HL-60 (cell line): ENCODE measurements around the gene HMOX1.

ENCODE experiments used
- DNase-seq, 2 experiments: peaks; one replicate each; pipeline ENCODE4 v3.0.0-alpha.2; 2010 to 2020; ENCODE audit warnings: low read depth in 1 of 2, low spot score in 1 of 2
- H3K27ac ChIP-seq: fragments of 250-450 bp; sonication (Bioruptor Pico); replicated peaks from 2 replicates; pipeline ENCODE4 v1.5.1; 2020; ENCODE audit warnings: mild to moderate bottlenecking, moderate library complexity
- H3K27me3 ChIP-seq: fragments of 250-450 bp; sonication (Bioruptor Pico); 2 replicates; pipeline ENCODE4 v1.5.1; 2021; ENCODE audit warnings: mild to moderate bottlenecking, moderate library complexity; ENCODE audit not compliant: insufficient read depth, poor library complexity, severe bottlenecking
- H3K4me3 ChIP-seq: replicated peaks from 2 replicates; pipeline ENCODE4 v1.5.1; 2011; ENCODE audit warnings: mild to moderate bottlenecking, control low read depth, low read length; ENCODE audit not compliant: insufficient read depth
- GABPA ChIP-seq: IDR thresholded peaks from 2 replicates; pipeline ENCODE4 v1.6.1; 2012; ENCODE audit warnings: low read depth
- POLR2AphosphoS5 ChIP-seq: IDR thresholded peaks from 2 replicates; pipeline ENCODE4 v1.6.1; 2012; ENCODE audit warnings: low read depth
- SPI1 ChIP-seq: IDR thresholded peaks from 2 replicates; pipeline ENCODE4 v1.6.1; 2012; ENCODE audit warnings: low read depth, mild to moderate bottlenecking, borderline replicate concordance
- TF ChIP-seq, protein P1 (sequence below): IDR thresholded peaks from one replicate; pipeline ENCODE4 v1.5.1; 2011; ENCODE audit warnings: low read length, control low read depth, inconsistent platforms; ENCODE audit not compliant: insufficient read depth
- TF ChIP-seq, protein P2 (sequence below): IDR thresholded peaks from 2 replicates; pipeline ENCODE4 v1.6.1; 2012; ENCODE audit warnings: low read depth; ENCODE audit not compliant: insufficient replicate concordance

The HMOX1 gene

DNA sequence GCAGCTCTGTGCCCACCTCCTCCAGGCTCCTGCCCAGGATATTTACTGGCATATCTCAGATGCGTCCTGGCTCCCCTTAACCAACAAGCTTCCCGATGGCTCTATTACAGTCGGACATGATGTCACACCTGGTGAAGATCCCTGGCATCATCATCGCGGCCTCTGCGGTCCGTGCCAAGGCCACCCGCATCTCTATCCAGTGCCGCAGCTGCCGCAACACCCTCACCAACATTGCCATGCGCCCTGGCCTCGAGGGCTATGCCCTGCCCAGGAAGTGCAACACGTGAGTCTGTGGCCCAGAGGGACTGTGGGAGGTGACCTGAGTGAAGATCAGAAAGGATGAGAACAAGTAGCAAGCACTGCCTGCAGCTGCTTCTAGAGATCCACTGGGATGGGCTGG, 25.5 kb downstream of the HMOX1 start:
- DNase-seq: no peak
- Histone ChIP-seq H3K4me3 (no peak overlapping the region), H3K27ac (no peak overlapping the region), H3K27me3 (no peaks in the 10 kb centered on the region)
- no peak for TF ChIP-seq POLR2AphosphoS5
- TF ChIP-seq, protein P1, sequence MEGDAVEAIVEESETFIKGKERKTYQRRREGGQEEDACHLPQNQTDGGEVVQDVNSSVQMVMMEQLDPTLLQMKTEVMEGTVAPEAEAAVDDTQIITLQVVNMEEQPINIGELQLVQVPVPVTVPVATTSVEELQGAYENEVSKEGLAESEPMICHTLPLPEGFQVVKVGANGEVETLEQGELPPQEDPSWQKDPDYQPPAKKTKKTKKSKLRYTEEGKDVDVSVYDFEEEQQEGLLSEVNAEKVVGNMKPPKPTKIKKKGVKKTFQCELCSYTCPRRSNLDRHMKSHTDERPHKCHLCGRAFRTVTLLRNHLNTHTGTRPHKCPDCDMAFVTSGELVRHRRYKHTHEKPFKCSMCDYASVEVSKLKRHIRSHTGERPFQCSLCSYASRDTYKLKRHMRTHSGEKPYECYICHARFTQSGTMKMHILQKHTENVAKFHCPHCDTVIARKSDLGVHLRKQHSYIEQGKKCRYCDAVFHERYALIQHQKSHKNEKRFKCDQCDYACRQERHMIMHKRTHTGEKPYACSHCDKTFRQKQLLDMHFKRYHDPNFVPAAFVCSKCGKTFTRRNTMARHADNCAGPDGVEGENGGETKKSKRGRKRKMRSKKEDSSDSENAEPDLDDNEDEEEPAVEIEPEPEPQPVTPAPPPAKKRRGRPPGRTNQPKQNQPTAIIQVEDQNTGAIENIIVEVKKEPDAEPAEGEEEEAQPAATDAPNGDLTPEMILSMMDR: no peak
- TF ChIP-seq, protein P2, sequence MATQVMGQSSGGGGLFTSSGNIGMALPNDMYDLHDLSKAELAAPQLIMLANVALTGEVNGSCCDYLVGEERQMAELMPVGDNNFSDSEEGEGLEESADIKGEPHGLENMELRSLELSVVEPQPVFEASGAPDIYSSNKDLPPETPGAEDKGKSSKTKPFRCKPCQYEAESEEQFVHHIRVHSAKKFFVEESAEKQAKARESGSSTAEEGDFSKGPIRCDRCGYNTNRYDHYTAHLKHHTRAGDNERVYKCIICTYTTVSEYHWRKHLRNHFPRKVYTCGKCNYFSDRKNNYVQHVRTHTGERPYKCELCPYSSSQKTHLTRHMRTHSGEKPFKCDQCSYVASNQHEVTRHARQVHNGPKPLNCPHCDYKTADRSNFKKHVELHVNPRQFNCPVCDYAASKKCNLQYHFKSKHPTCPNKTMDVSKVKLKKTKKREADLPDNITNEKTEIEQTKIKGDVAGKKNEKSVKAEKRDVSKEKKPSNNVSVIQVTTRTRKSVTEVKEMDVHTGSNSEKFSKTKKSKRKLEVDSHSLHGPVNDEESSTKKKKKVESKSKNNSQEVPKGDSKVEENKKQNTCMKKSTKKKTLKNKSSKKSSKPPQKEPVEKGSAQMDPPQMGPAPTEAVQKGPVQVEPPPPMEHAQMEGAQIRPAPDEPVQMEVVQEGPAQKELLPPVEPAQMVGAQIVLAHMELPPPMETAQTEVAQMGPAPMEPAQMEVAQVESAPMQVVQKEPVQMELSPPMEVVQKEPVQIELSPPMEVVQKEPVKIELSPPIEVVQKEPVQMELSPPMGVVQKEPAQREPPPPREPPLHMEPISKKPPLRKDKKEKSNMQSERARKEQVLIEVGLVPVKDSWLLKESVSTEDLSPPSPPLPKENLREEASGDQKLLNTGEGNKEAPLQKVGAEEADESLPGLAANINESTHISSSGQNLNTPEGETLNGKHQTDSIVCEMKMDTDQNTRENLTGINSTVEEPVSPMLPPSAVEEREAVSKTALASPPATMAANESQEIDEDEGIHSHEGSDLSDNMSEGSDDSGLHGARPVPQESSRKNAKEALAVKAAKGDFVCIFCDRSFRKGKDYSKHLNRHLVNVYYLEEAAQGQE: no peak
- no peak for TF ChIP-seq GABPA
- TF ChIP-seq SPI1: no peak

DNA sequence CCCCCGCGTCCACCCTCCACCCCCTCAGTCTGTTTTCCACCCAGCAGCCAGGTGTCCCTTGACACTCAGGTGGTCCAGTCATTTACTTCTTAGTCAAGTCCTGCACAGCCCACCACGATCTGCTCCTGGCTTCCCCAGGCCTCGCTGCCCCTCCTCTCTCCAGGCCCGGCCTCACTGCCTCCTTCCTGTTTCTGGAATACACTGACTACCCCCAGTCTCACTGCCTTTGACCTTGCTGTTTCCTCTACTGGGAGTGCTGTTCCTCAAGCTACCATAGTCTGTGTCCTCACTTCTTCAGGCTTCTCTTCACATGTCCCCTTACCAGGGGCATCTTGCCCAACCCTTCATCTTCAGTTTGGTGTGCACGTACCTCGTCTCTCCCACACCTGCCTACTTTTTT, 26.5 kb downstream of the HMOX1 start:
- Histone ChIP-seq H3K4me3 (no peak overlapping the region), H3K27me3 (no peaks in the 10 kb centered on the region), H3K27ac (no peak overlapping the region)
- DNase-seq: peak in 1 of 2 experiments; percentile 28
- no peak for TF ChIP-seq GABPA

DNA sequence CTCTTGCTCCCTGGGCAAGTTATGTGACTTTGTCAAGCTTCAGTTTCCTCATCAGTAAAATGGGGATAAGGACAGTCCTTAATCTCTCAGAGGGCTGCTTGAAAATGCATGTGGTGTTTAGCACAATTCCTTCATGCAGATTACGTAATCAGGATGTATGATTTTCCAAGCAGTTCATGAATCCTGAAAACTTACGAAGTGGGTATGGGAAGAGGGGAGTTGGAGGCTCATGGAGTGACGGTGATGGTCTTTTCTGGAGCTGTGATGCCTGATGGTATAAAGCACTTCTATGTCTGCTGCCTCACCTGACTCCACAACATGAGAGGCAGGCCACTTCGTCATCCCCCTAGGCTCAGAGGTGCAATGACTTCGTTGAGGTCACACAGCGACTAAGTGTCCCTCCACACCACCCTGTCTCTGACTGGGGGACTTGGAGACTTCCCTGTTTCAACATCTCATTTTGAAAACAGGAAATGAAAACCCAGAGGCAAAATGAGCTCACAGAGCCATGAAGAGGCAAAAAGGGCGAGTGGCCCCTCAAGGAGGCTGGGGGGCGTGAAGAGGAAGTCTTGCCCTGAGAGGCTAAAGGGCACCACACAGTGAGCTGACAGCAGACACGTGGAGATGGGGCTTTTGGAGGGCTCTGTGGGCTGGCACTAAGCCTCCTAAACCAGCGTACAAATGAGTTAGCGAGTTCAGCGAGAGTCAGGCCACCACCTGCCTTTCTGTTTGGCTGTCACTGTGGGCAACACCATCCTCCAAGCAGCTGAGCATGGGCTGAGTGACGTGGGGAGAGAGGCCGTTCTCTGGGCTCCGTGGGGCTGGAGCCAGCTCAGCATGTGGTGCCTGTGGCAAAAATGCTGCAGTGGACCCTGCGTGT, 29.1 kb downstream of the HMOX1 start:
- peak overlapping the region; percentile 62 for H3K27ac ChIP-seq
- TF ChIP-seq, protein P2: no peak
- TF ChIP-seq POLR2AphosphoS5 (0 out of 2 replicates have a peak, but pooled peaks have one; percentile 23), SPI1 (peak; percentile 91)
- TF ChIP-seq, protein P1: no peak
- no peak overlapping the region for H3K4me3 ChIP-seq
- no peaks in the 10 kb centered on the region for H3K27me3 ChIP-seq
- DNase-seq: peak; percentile 53 to 84

DNA sequence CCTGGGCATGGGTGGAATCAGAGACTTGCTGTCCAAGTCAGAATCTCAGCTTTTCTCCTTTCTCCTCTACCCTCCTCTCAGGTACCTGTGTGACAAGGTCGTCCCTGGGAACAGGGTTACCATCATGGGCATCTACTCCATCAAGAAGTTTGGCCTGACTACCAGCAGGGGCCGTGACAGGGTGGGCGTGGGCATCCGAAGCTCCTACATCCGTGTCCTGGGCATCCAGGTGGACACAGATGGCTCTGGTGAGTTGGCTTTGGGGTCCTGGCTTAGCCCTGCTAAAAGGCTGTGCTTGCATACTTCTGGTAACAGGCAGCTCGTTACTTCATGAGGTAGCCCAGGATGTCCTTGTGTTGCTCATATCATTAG, 29.8 kb downstream of the HMOX1 start:
- no peak for DNase-seq
- no peak for TF ChIP-seq POLR2AphosphoS5
- TF ChIP-seq, protein P2: no peak
- TF ChIP-seq SPI1: no peak
- TF ChIP-seq GABPA: no peak
- TF ChIP-seq, protein P1: no peak
- Histone ChIP-seq H3K27ac (peak overlapping the region; percentile 62), H3K27me3 (no peaks in the 10 kb centered on the region), H3K4me3 (no peak overlapping the region)
